Measurements from ENCODE around the gene BRAF.

Gene BRAF

GRCh38 chr7:140877249-140877524 lies 47.5 kb downstream of the BRAF start:
- DNase-seq (ENCODE audit: low read depth, low spot score) = no peak
- in situ Hi-C loops (cut with HindIII; ENCODE audit: low sequenced_read_pairs) = no loop called here
- TF ChIP-seq, protein P1, sequence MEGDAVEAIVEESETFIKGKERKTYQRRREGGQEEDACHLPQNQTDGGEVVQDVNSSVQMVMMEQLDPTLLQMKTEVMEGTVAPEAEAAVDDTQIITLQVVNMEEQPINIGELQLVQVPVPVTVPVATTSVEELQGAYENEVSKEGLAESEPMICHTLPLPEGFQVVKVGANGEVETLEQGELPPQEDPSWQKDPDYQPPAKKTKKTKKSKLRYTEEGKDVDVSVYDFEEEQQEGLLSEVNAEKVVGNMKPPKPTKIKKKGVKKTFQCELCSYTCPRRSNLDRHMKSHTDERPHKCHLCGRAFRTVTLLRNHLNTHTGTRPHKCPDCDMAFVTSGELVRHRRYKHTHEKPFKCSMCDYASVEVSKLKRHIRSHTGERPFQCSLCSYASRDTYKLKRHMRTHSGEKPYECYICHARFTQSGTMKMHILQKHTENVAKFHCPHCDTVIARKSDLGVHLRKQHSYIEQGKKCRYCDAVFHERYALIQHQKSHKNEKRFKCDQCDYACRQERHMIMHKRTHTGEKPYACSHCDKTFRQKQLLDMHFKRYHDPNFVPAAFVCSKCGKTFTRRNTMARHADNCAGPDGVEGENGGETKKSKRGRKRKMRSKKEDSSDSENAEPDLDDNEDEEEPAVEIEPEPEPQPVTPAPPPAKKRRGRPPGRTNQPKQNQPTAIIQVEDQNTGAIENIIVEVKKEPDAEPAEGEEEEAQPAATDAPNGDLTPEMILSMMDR (IDR thresholded peaks at IDR 0.05; ENCODE audit: low read depth, low read length) = no peak
- no peak overlapping the region for H3K4me3 ChIP-seq (ENCODE audit: low read depth, low read length)

GRCh38 chr7:140876519-140877248 lies 48.0 kb downstream of the BRAF start:
- in situ Hi-C loops (cut with HindIII; ENCODE audit: low sequenced_read_pairs) = no loop called here
- TF ChIP-seq, protein P1 (IDR thresholded peaks at IDR 0.05; ENCODE audit: low read depth, low read length) = no peak
- DNase-seq (ENCODE audit: low read depth, low spot score) = peak; percentile 80
- no peak overlapping the region for H3K4me3 ChIP-seq (ENCODE audit: low read depth, low read length)

DNA sequence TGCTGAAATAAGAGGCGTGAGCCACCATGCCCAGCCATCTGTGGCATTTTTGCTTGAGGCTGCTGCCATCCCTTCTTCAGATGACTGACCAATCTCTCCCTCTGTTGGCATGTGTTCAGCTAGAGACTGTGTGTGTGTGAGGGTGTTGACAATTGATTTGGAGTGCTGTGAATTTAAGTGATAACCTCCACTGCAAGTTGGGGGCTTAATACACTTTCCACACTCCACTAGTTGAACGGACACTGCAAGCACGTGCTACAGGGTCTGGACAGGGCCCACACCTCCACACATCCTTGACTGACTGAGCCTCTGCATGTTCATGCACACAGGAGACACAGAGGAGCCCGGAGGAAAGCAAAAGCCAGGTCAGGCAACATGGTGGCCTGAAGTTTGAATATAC lies 51.3 kb downstream of the BRAF start:
- in situ Hi-C loops (cut with HindIII; ENCODE audit: low sequenced_read_pairs) = no loop called here
- DNase-seq (ENCODE audit: low read depth, low spot score) = no peak
- TF ChIP-seq, protein P1 (IDR thresholded peaks at IDR 0.05; ENCODE audit: low read depth, low read length) = no peak
- H3K4me3 ChIP-seq (ENCODE audit: low read depth, low read length) = no peak overlapping the region

DNA sequence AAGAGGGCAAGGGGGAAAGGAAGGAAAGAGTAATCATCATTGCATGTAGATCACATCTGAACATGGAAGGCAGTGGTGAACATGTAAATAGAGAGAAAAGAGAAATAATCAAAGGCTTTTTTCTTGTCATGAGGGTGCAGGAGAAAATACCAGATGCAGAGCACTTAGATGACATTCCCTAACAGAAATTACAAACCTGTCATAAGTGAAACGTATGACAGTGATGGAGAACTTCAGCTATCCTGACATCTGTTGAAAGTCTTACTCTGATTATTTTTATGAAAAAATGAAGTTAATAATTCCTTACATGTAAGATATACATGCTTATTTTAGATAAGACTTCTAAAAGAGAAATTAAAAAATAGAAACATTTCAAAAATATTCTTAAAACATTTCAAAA lies 54.7 kb downstream of the BRAF start:
- TF ChIP-seq, protein P1 (IDR thresholded peaks at IDR 0.05; ENCODE audit: low read depth, low read length) = no peak
- DNase-seq (ENCODE audit: low read depth, low spot score) = no peak
- in situ Hi-C loops (cut with HindIII; ENCODE audit: low sequenced_read_pairs) = no loop called here
- no peak overlapping the region for H3K4me3 ChIP-seq (ENCODE audit: low read depth, low read length)

- in situ Hi-C loops (cut with HindIII; ENCODE audit: low sequenced_read_pairs) = no loop called here
- TF ChIP-seq, protein P1 (IDR thresholded peaks at IDR 0.05; ENCODE audit: low read depth, low read length) = no peak
- DNase-seq (ENCODE audit: low read depth, low spot score) = no peak
- H3K4me3 ChIP-seq (ENCODE audit: low read depth, low read length) = no peak overlapping the region
Measured at GRCh38 chr7:140869430-140869829, 55.3 kb downstream of the BRAF start.

GRCh38 chr7:140867467-140868462 lies 57.0 kb downstream of the BRAF start:
- DNase-seq (ENCODE audit: low read depth, low spot score) = no peak
- TF ChIP-seq, protein P1 (IDR thresholded peaks at IDR 0.05; ENCODE audit: low read depth, low read length) = no peak
- no peak overlapping the region for H3K4me3 ChIP-seq (ENCODE audit: low read depth, low read length)
- in situ Hi-C loops (cut with HindIII; ENCODE audit: low sequenced_read_pairs) = no loop called here
